H9 (cell line): ENCODE results near the gene PCDH9. TPM values are rescaled to one million over a fixed set of nuclear protein-coding genes. Genes with fewer than 3 reads are reported as not detected.

Experiments used
- DNase-seq: peaks from one replicate; pipeline ENCODE4 v3.0.0-alpha.2; 2017
- H2AFZ ChIP-seq: one replicate; pipeline ENCODE4 v1.6.1; 2013; ENCODE audit warnings: mild to moderate bottlenecking, low read length, control low read depth, moderate library complexity
- H2AK5ac ChIP-seq: 2 replicates; pipeline ENCODE4 v1.6.1; 2013; ENCODE audit warnings: low read length, control low read depth, mixed read lengths; ENCODE audit not compliant: insufficient read length
- H2BK120ac ChIP-seq: one replicate; pipeline ENCODE4 v1.6.1; 2013; ENCODE audit warnings: low read depth, mild to moderate bottlenecking, low read length, control low read depth, inconsistent platforms; ENCODE audit not compliant: poor library complexity, severe bottlenecking
- H2BK12ac ChIP-seq: 2 replicates; pipeline ENCODE4 v1.6.1; 2013; ENCODE audit warnings: low read length, control low read depth, mixed read lengths, low read depth; ENCODE audit not compliant: insufficient read length
- H2BK15ac ChIP-seq: 2 replicates; pipeline ENCODE4 v1.6.1; 2013; ENCODE audit warnings: low read depth, low read length, control low read depth
- H2BK20ac ChIP-seq: one replicate; pipeline ENCODE4 v1.6.1; 2013; ENCODE audit warnings: low read depth, mild to moderate bottlenecking, low read length, control low read depth, inconsistent platforms; ENCODE audit not compliant: poor library complexity, severe bottlenecking
- H2BK5ac ChIP-seq: 2 replicates; pipeline ENCODE4 v1.6.1; 2013; ENCODE audit warnings: low read length, control low read depth, mixed read lengths; ENCODE audit not compliant: insufficient read length
- H3K14ac ChIP-seq: 2 replicates; pipeline ENCODE4 v1.6.1; 2013; ENCODE audit warnings: low read length, control low read depth; ENCODE audit not compliant: insufficient read depth
- H3K18ac ChIP-seq: 2 replicates; pipeline ENCODE4 v1.6.1; 2013; ENCODE audit warnings: low read depth, mild to moderate bottlenecking, mixed read lengths, low read length, control low read depth; ENCODE audit not compliant: insufficient read length
- H3K23ac ChIP-seq: 2 replicates; pipeline ENCODE4 v1.6.1; 2013; ENCODE audit warnings: low read length, control low read depth, mixed read lengths, low read depth; ENCODE audit not compliant: insufficient read length
- H3K23me2 ChIP-seq: 2 replicates; pipeline ENCODE4 v1.6.1; 2013; ENCODE audit warnings: low read depth, mild to moderate bottlenecking, mixed read lengths, low read length, control low read depth; ENCODE audit not compliant: insufficient read length, poor library complexity, severe bottlenecking
- H3K27ac ChIP-seq: 2 replicates; pipeline ENCODE4 v1.5.1; 2013; ENCODE audit warnings: low read length, control low read depth, mixed read lengths, low read depth; ENCODE audit not compliant: insufficient read length
- H3K27me3 ChIP-seq: 2 replicates; pipeline ENCODE4 v1.6.1; 2013; ENCODE audit warnings: low read length, control low read depth, inconsistent platforms; ENCODE audit not compliant: insufficient read depth
- H3K4ac ChIP-seq: 2 replicates; pipeline ENCODE4 v1.6.1; 2013; ENCODE audit warnings: low read depth, mild to moderate bottlenecking, control low read depth, inconsistent platforms, low read length, moderate library complexity
- H3K4me1 ChIP-seq: 2 replicates; pipeline ENCODE4 v1.6.1; 2013; ENCODE audit warnings: low read length, control low read depth, inconsistent platforms; ENCODE audit not compliant: insufficient read depth
- H3K4me2 ChIP-seq: 2 replicates; pipeline ENCODE4 v1.6.1; 2013; ENCODE audit warnings: low read length, control low read depth, mixed read lengths; ENCODE audit not compliant: insufficient read length, insufficient read depth
- H3K56ac ChIP-seq: 2 replicates; pipeline ENCODE4 v1.6.1; 2013; ENCODE audit warnings: low read depth, mild to moderate bottlenecking, mixed read lengths, low read length, control low read depth; ENCODE audit not compliant: insufficient read length
- H3K79me1 ChIP-seq: 2 replicates; pipeline ENCODE4 v1.6.1; 2013; ENCODE audit warnings: low read depth, mild to moderate bottlenecking, moderate library complexity, low read length, control low read depth, inconsistent platforms; ENCODE audit not compliant: insufficient read depth, poor library complexity, severe bottlenecking
- H3K79me2 ChIP-seq: 2 replicates; pipeline ENCODE4 v1.6.1; 2013; ENCODE audit warnings: low read length, control low read depth, inconsistent platforms; ENCODE audit not compliant: insufficient read depth
- H3K9ac ChIP-seq: 2 replicates; pipeline ENCODE4 v1.6.1; 2013; ENCODE audit warnings: low read length, control low read depth, mixed read lengths; ENCODE audit not compliant: insufficient read length; ENCODE audit errors: extremely low read depth
- H3K9me3 ChIP-seq: one replicate; pipeline ENCODE4 v1.6.1; 2013; ENCODE audit warnings: low read depth, low read length, inconsistent platforms; ENCODE audit not compliant: control insufficient read depth
- H3T11ph ChIP-seq: one replicate; pipeline ENCODE4 v1.6.1; 2013; ENCODE audit warnings: mild to moderate bottlenecking, low read length, control low read depth, inconsistent platforms
- H4K20me1 ChIP-seq: one replicate; pipeline ENCODE4 v1.6.1; 2013; ENCODE audit not compliant: control insufficient read depth, insufficient read length, insufficient read depth
- H4K5ac ChIP-seq: 2 replicates; pipeline ENCODE4 v1.6.1; 2013; ENCODE audit warnings: low read depth, mild to moderate bottlenecking, mixed read lengths, low read length, control low read depth; ENCODE audit not compliant: insufficient read length
- H4K8ac ChIP-seq: replicated peaks from 2 replicates; pipeline ENCODE4 v1.6.1; 2013; ENCODE audit warnings: low read length, control low read depth, mixed read lengths, low read depth; ENCODE audit not compliant: insufficient read length
- H4K91ac ChIP-seq: 2 replicates; pipeline ENCODE4 v1.6.1; 2013; ENCODE audit warnings: low read depth, mild to moderate bottlenecking, moderate library complexity, mixed read lengths, low read length, control low read depth; ENCODE audit not compliant: insufficient read length
- H3K27ac Mint-ChIP-seq, 3 experiments: 2 replicates in 2 of 3; 3 replicates in 1 of 3; pipeline ENCODE4 v1.8.0; 2020 to 2021; ENCODE audit warnings: mixed read lengths in 3 of 3, mild to moderate bottlenecking in 1 of 3, moderate library complexity in 1 of 3
- H3K27me3 Mint-ChIP-seq: 2 replicates; pipeline ENCODE4 v1.8.0; 2021; ENCODE audit warnings: low read depth, mild to moderate bottlenecking, moderate library complexity, mixed read lengths
- H3K36me3 Mint-ChIP-seq, 3 experiments: 2 replicates in 2 of 3; 3 replicates in 1 of 3; pipeline ENCODE4 v1.8.0; 2020 to 2021; ENCODE audit warnings: low read depth in 3 of 3, mixed read lengths in 3 of 3; ENCODE audit not compliant: insufficient read depth in 1 of 3
- H3K4me1 Mint-ChIP-seq, 2 experiments: 2 replicates each; pipeline ENCODE4 v1.8.0; 2020; ENCODE audit warnings: mixed read lengths in 2 of 2
- H3K4me3 Mint-ChIP-seq, 2 experiments: 2 replicates in 1 of 2; 3 replicates in 1 of 2; pipeline ENCODE4 v1.8.0; 2020 to 2021; ENCODE audit warnings: mild to moderate bottlenecking in 2 of 2, mixed read lengths in 2 of 2, moderate library complexity in 1 of 2
- H3K9me3 Mint-ChIP-seq, 2 experiments: 2 replicates in 1 of 2; 3 replicates in 1 of 2; pipeline ENCODE4 v1.8.0; 2020; ENCODE audit warnings: mild to moderate bottlenecking in 2 of 2, mixed read lengths in 2 of 2, moderate library complexity in 1 of 2
- CTCF ChIP-seq: fragments of 200-600 bp; sonication (generic); conservative IDR thresholded peaks from 3 replicates; pipeline ENCODE4 v1.8.0; 2021; ENCODE audit warnings: antibody characterized with exemption, mild to moderate bottlenecking
- WGBS: extraction: QIAGEN DNeasy Blood & Tissue Kit; methylation state at CpG from one replicate; pipeline ENCODE4 v1.1.7; 2013; ENCODE audit warnings: missing lambda C conversion rate, low lambda C conversion rate, mixed read lengths; ENCODE audit not compliant: insufficient read length; ENCODE audit errors: extremely low coverage; 5-methylcytosine and 5-hydroxymethylcytosine counted together
- total RNA-seq: library from RNA; stranded (reverse); gene quantifications from 2 replicates; pipeline ENCODE4 v1.2.1, GENCODE V29; 2021

The PCDH9 gene
- total RNA-seq, 1 experiment from 2014 or later, result 0.11 TPM

DNA sequence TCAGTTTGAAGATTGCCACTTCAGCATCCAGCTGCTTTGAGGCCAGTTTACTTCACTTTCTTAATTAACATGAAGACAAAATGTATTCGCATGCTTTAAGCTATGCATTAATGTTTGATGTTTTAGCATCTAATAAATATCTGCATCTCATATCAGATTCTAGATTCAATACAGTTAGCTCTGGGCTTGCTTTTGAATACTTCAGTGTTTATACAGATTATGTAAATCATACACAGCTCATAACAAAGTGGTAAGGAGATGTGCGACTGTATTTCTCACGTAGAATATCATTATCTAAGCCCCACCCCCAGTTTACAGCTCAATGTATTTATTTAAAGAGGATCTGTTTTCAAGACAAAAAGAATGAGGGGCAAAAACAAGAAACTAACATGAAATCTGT is 770.5 kb downstream of the PCDH9 start:
- no peak for TF ChIP-seq CTCF
- Mint-ChIP-seq H3K4me3 (no peak overlapping the region), H3K36me3 (no peaks in the 10 kb centered on the region), H3K9me3 (no peaks in the 10 kb centered on the region), H3K27me3 (no peaks in the 10 kb centered on the region), H3K27ac (no peak overlapping the region), H3K4me1 (no peaks in the 10 kb centered on the region)
- H2BK12ac ChIP-seq, result no peak overlapping the region
- no peak overlapping the region for H3K9ac ChIP-seq
- H3K79me1 ChIP-seq, result no peaks in the 10 kb centered on the region
- H3K23ac ChIP-seq, result no peak overlapping the region
- H4K5ac ChIP-seq, result no peak overlapping the region
- no peak overlapping the region for H3K4ac ChIP-seq
- WGBS, result no CpG with 5 or more reads among the region's 3 CpGs
- H3K27ac ChIP-seq, result no peak overlapping the region
- H4K8ac ChIP-seq, result no peak overlapping the region
- no peaks in the 10 kb centered on the region for H4K20me1 ChIP-seq
- no peak overlapping the region for H3T11ph ChIP-seq
- no peak for DNase-seq
- no peak overlapping the region for H2AFZ ChIP-seq
- H4K91ac ChIP-seq, result no peak overlapping the region
- no peak overlapping the region for H2BK5ac ChIP-seq
- no peaks in the 10 kb centered on the region for H3K4me1 ChIP-seq
- H2BK120ac ChIP-seq, result no peak overlapping the region
- H3K18ac ChIP-seq, result no peak overlapping the region
- H3K23me2 ChIP-seq, result no peaks in the 10 kb centered on the region
- H2BK20ac ChIP-seq, result no peak overlapping the region
- no peak overlapping the region for H2BK15ac ChIP-seq
- no peak overlapping the region for H3K4me2 ChIP-seq
- H3K9me3 ChIP-seq, result no peaks in the 10 kb centered on the region
- H3K14ac ChIP-seq, result no peak overlapping the region
- no peaks in the 10 kb centered on the region; the same call in 1 of the 2 replicates for H3K79me2 ChIP-seq
- H3K56ac ChIP-seq, result no peak overlapping the region
- H3K27me3 ChIP-seq, result no peaks in the 10 kb centered on the region
- no peak overlapping the region for H2AK5ac ChIP-seq
